Amniotic stem cell (primary cell): Measurements from ENCODE around the gene PARP12.
"Not testable (repeated sequence)": the region's sequence is repeated elsewhere in the genome, so short reads cannot be mapped to it uniquely, and the experiment has no call there.

Experiments used
- DNase-seq: peaks from one replicate; lab custom pipeline; 2025; lab: John Stamatoyannopoulos, UW

PARP12 gene

GRCh38 chr7:140062528-140063299 lies at the start of gene PARP12:
TSS of gene PARP12 (minus strand) at chr7:140062951. CDS start at chr7:140062847, 104 bp downstream.
- DNase-seq = peak; percentile 41

GRCh38 chr7:140108777-140109176 lies 46.0 kb upstream of the PARP12 start:
- DNase-seq = not testable (repeated sequence)

- DNase-seq = no peak
Measured at GRCh38 chr7:140096459-140096858, 33.7 kb upstream of the PARP12 start.

- no peak for DNase-seq
Measured at GRCh38 chr7:140093375-140093774, 30.6 kb upstream of the PARP12 start.

- DNase-seq = no peak
Measured at GRCh38 chr7:140085447-140085846, 22.7 kb upstream of the PARP12 start.

GRCh38 chr7:140084972-140085371 lies 22.2 kb upstream of the PARP12 start:
- no peak for DNase-seq

GRCh38 chr7:140084142-140084655 lies 21.4 kb upstream of the PARP12 start:
- DNase-seq = no peak

GRCh38 chr7:140082770-140083169 lies 20.0 kb upstream of the PARP12 start:
- DNase-seq = no peak

GRCh38 chr7:140081774-140082425 lies 19.1 kb upstream of the PARP12 start:
- DNase-seq = no peak

- no peak for DNase-seq
Measured at GRCh38 chr7:140080919-140081318, 18.2 kb upstream of the PARP12 start.

GRCh38 chr7:140079121-140079536 lies 16.4 kb upstream of the PARP12 start:
- no peak for DNase-seq

- DNase-seq = no peak
Measured at GRCh38 chr7:140078392-140078791, 15.6 kb upstream of the PARP12 start.

- no peak for DNase-seq
Measured at GRCh38 chr7:140074780-140075179, 12.0 kb upstream of the PARP12 start.

GRCh38 chr7:140070546-140070945 lies 7.8 kb upstream of the PARP12 start:
- no peak for DNase-seq

GRCh38 chr7:140069298-140069949 lies 6.7 kb upstream of the PARP12 start:
- no peak for DNase-seq

- no peak for DNase-seq
Measured at GRCh38 chr7:140068033-140068432, 5.3 kb upstream of the PARP12 start.

- DNase-seq = no peak
Measured at GRCh38 chr7:140067052-140067451, 4.3 kb upstream of the PARP12 start.

- DNase-seq = no peak
Measured at GRCh38 chr7:140062118-140062527, 628 bp downstream of the PARP12 start.

GRCh38 chr7:140061607-140061930 lies 1.2 kb downstream of the PARP12 start:
- DNase-seq = no peak

GRCh38 chr7:140060788-140061606 lies 1.8 kb downstream of the PARP12 start:
- no peak for DNase-seq

GRCh38 chr7:140060243-140060630 lies 2.5 kb downstream of the PARP12 start:
- no peak for DNase-seq
